GM12878 (cell line): Measurements from ENCODE around the gene CACNA2D3. TPM values are rescaled to one million over a fixed set of nuclear protein-coding genes. Genes with fewer than 3 reads are reported as not detected.

Source experiments
- ATAC-seq: fragments of 200-7000 bp; cut with Tn5 transposase; 3 replicates; pipeline ENCODE4 v1.9.1; 2020; ENCODE audit warnings: mild to moderate bottlenecking, moderate library complexity
- BruUV-seq: library from RNA; stranded (reverse); fragments of 400-500 nt; replicated peaks from 2 replicates; lab custom pipeline; 2021; lab: Mats Ljungman, UMichigan
- CTCF ChIA-PET: fragments of 300-600 bp; sonication (Branson Sonifier 250); formaldehyde crosslinking; extraction: SDS; loops from one replicate; lab custom pipeline; 2021; ENCODE audit warnings: inconsistent platforms; lab: Yijun Ruan, JAX
- POLR2A ChIA-PET: fragments of 350-600 bp; formaldehyde crosslinking; extraction: SDS; loops from one replicate; lab custom pipeline; 2021; ENCODE audit warnings: inconsistent platforms; lab: Charles Lee
- RAD21 ChIA-PET: fragments of 300-600 bp; sonication (Branson Sonifier 250); formaldehyde crosslinking; loops from one replicate; lab custom pipeline; 2023; ENCODE audit warnings: antibody characterized with exemption; ENCODE audit not compliant: unreplicated experiment; lab: Charles Lee
- SMC1A ChIA-PET: fragments of 300-600 bp; sonication (Branson Sonifier 250); formaldehyde crosslinking; loops from one replicate; lab custom pipeline; 2023; ENCODE audit not compliant: unreplicated experiment, uncharacterized antibody; lab: Charles Lee
- DNase-seq: peaks from one replicate; pipeline ENCODE4 v3.0.0-alpha.2; 2011; ENCODE audit warnings: low read depth, low spot score
- FAIRE-seq: peaks from 3 replicates; lab custom pipeline; 2011; peaks lifted over from hg19 to GRCh38; lab: Jason Lieb, UNC
- H2AFZ ChIP-seq: 2 replicates; pipeline ENCODE4 v1.6.0; 2011; ENCODE audit warnings: low read depth, low read length, control low read depth; ENCODE audit not compliant: control insufficient read depth
- H3K27ac ChIP-seq: 2 replicates; pipeline ENCODE4 v1.5.1; 2011; ENCODE audit warnings: control low read depth; ENCODE audit not compliant: control insufficient read depth, insufficient read depth
- H3K27me3 ChIP-seq, 2 experiments: replicated peaks in 1 of 2; 2 replicates each; pipeline versions ENCODE4 v1.6.0 to v1.6.1; 2011; ENCODE audit warnings: low read length in 1 of 2; ENCODE audit not compliant: control insufficient read depth in 2 of 2, insufficient read depth in 2 of 2
- H3K36me3 ChIP-seq, 2 experiments: 2 replicates each; pipeline ENCODE4 v1.5.1; 2011; ENCODE audit warnings: low read length in 1 of 2; ENCODE audit not compliant: control insufficient read depth in 2 of 2, insufficient read depth in 2 of 2
- H3K4me1 ChIP-seq: 2 replicates; pipeline ENCODE4 v1.6.1; 2011; ENCODE audit warnings: mild to moderate bottlenecking, low read length, moderate library complexity, mixed read lengths; ENCODE audit not compliant: control insufficient read depth, insufficient read depth
- H3K4me2 ChIP-seq: 2 replicates; pipeline ENCODE4 v1.6.0; 2011; ENCODE audit warnings: control low read depth; ENCODE audit not compliant: control insufficient read depth, insufficient read depth
- H3K4me3 ChIP-seq: fragments of 200-600 bp; sonication (generic); 2 replicates; pipeline ENCODE4 v1.5.1; 2016
- H3K79me2 ChIP-seq: 2 replicates; pipeline ENCODE4 v1.6.0; 2011; ENCODE audit warnings: low read length; ENCODE audit not compliant: control insufficient read depth, insufficient read depth
- H3K9ac ChIP-seq: 2 replicates; pipeline ENCODE4 v1.8.0; 2011; ENCODE audit warnings: low read length, control low read depth, mixed read lengths; ENCODE audit not compliant: control insufficient read depth, insufficient read depth
- H3K9me3 ChIP-seq: replicated peaks from 3 replicates; pipeline ENCODE4 v1.5.1; 2011; ENCODE audit warnings: mild to moderate bottlenecking, low read length; ENCODE audit not compliant: control insufficient read depth, insufficient read depth
- H4K20me1 ChIP-seq: 2 replicates; pipeline ENCODE4 v1.6.0; 2011; ENCODE audit not compliant: control insufficient read depth, insufficient read depth
- CTCF ChIP-seq, 3 experiments: IDR thresholded peaks in 2 of 3; conservative IDR thresholded peaks in 1 of 3; 2 replicates each; pipeline ENCODE4 v1.5.1; 2011; ENCODE audit warnings: low read depth in 3 of 3, low read length in 3 of 3, mild to moderate bottlenecking in 3 of 3, control low read depth in 2 of 3, moderate library complexity in 2 of 3, inconsistent platforms in 1 of 3, mixed read lengths in 1 of 3; ENCODE audit not compliant: control insufficient read depth in 2 of 3, insufficient read depth in 1 of 3; ENCODE audit errors: extremely low read depth in 1 of 3
- E2F4 ChIP-seq: IDR thresholded peaks from 2 replicates; pipeline ENCODE4 v1.6.1; 2012; ENCODE audit warnings: low read depth, low read length, improper control_type of control experiment
- ETV6 ChIP-seq, 2 experiments: fragments of 450-650 bp in 1 of 2; IDR thresholded peaks in 1 of 2; conservative IDR thresholded peaks in 1 of 2; 2 replicates each; pipeline ENCODE4 v1.6.1; 2014; ENCODE audit warnings: antibody characterized with exemption in 1 of 2, borderline replicate concordance in 1 of 2, low read depth in 1 of 2, mild to moderate bottlenecking in 1 of 2, moderate library complexity in 1 of 2
- MEF2B ChIP-seq: fragments of 450-650 bp; IDR thresholded peaks from 2 replicates; pipeline ENCODE4 v1.6.1; 2018; ENCODE audit warnings: mild to moderate bottlenecking, moderate library complexity; ENCODE audit not compliant: partially characterized antibody, poor library complexity, severe bottlenecking
- TCF7 ChIP-seq: IDR thresholded peaks from 2 replicates; pipeline ENCODE4 v1.6.1; 2014; ENCODE audit warnings: antibody characterized with exemption, borderline replicate concordance
- WGBS: methylation state at CpG from one replicate; pipeline ENCODE4 v1.1.6; 2016; ENCODE audit warnings: low lambda C conversion rate; ENCODE audit not compliant: insufficient replicate concordance, insufficient coverage; ENCODE audit errors: missing lambda C conversion rate; 5-methylcytosine and 5-hydroxymethylcytosine counted together
- in situ Hi-C: fragments of 300-500 bp; cut with MboI; formaldehyde crosslinking; loops from 9 replicates; pipeline ENCODE4 v1.14.3; 2018; ENCODE audit warnings: mixed read lengths
- intact Hi-C: fragments of 100-400 bp; cut with micrococcal nuclease; formaldehyde crosslinking; loops from one replicate; pipeline ENCODE4 v1.14.2; 2022; ENCODE audit not compliant: unreplicated experiment
- polyA plus RNA-seq, 11 experiments: library from polyadenylated mRNA; depleted of rRNA in 4 of 11; unstranded in 6 of 11; stranded (reverse) in 5 of 11; fragments of >200 nt; fragmentation: Nextera tagmentation in 4 of 11; fragmentation: Illumina TruSeq in 1 of 11; extraction: Ambion mirVana in 4 of 11; extraction: Trizol in 1 of 11; gene quantifications; 1 replicate in 1 of 11; 2 replicates in 10 of 11; pipeline versions ENCODE4 v1.2.1 to v1.2.3, GENCODE V29; 2011 to 2016; ENCODE audit warnings: inconsistent platforms in 2 of 11, missing spikeins in 2 of 11, low read depth in 1 of 11
- total RNA-seq, 4 experiments: library from RNA; depleted of rRNA in 3 of 4; stranded (reverse); fragments of >200 nt in 3 of 4; fragmentation: Illumina TruSeq in 1 of 4; extraction: Trizol in 1 of 4; gene quantifications; 2 replicates each; pipeline versions ENCODE4 v1.2.1 to v1.2.3, GENCODE V29; 2013 to 2021

The CACNA2D3 gene
- total and polyA plus RNA-seq, 10 of the 15 experiments (the other 5 are each of a cell fraction or from before 2014, with no cell fraction given): not detected

GRCh38 chr3:54875596-54876268, 753.4 kb downstream of the CACNA2D3 start (continued):
- TF ChIP-seq CTCF (IDR thresholded peaks at IDR 0.05 in 2 of 3, conservative IDR thresholded peaks at IDR 0.05 in 1 of 3; ENCODE audit: control insufficient read depth in 2 of 3, extremely low read depth in 1 of 3, insufficient read depth in 1 of 3, low read depth in 3 of 3, low read length in 3 of 3) (no peak), ETV6 (conservative IDR thresholded peaks at IDR 0.05 in 1 of 2, IDR thresholded peaks at IDR 0.05 in 1 of 2; ENCODE audit: borderline replicate concordance in 1 of 2, low read depth in 1 of 2) (no peak), E2F4 (no peak)

- ATAC-seq (no peak), FAIRE-seq (no peak), DNase-seq (no peak)
- no peak overlapping the region for H3K4me3 ChIP-seq
- H3K27ac ChIP-seq: no peak overlapping the region
- H3K4me2 ChIP-seq: no peak overlapping the region
- 22% methylated on average over 5 of the region's 5 CpGs for WGBS
- ChIA-PET RAD21 (no interaction called here), CTCF (no interaction called here), SMC1A (no interaction called here), POLR2A (no interaction called here)
- H3K36me3 ChIP-seq: no peaks in the 10 kb centered on the region
- H3K9ac ChIP-seq: no peak overlapping the region
- no peak overlapping the region for H2AFZ ChIP-seq
- H3K27me3 ChIP-seq: 0 out of 4 replicates have a peak, but pooled peaks cover 0 to 2% of the 10 kb centered on the region in 2 experiments
- H3K79me2 ChIP-seq: no peaks in the 10 kb centered on the region
- in situ Hi-C loops: no loop called here
- BruUV-seq: no TSS peak
- no peaks in the 10 kb centered on the region for H3K4me1 ChIP-seq
- intact Hi-C loops: no loop called here
- no peak for TF ChIP-seq MEF2B
- TF ChIP-seq TCF7: no peak
- no peaks in the 10 kb centered on the region for H3K9me3 ChIP-seq
- H4K20me1 ChIP-seq: no peaks in the 10 kb centered on the region
These were observed 754.3 kb downstream of the CACNA2D3 start for GRCh38 chr3:54876694-54877093.
